ENCODE measurements around the gene LGR5. TPM values are rescaled to one million over a fixed set of nuclear protein-coding genes. Genes with fewer than 3 reads are reported as not detected.

LGR5 gene
- total and polyA plus RNA-seq, 9 of the 15 experiments (the other 6 are each of a cell fraction or from before 2014, with no cell fraction given), result not detected

- TF ChIP-seq DEAF1 (CRISPR knock-in tag; IDR thresholded peaks at IDR 0.05), result no peak
- no peak for TF ChIP-seq PBX2 (CRISPR knock-in tag; IDR thresholded peaks at IDR 0.05; ENCODE audit: low read depth)
- TF ChIP-seq PBX2 (tag; conservative IDR thresholded peaks at IDR 0.05; ENCODE audit: low read depth), result no peak
- no peak for TF ChIP-seq SPI1 (IDR thresholded peaks at IDR 0.05; ENCODE audit: borderline replicate concordance, low read depth, low read length)
- TF ChIP-seq HNRNPL (IDR thresholded peaks at IDR 0.05; ENCODE audit: low read depth, low read length), result no peak
Measured at GRCh38 chr12:71441836-71442566, 2.4 kb downstream of the LGR5 start (continued).

GRCh38 chr12:71442567-71442931 lies 3.0 kb downstream of the LGR5 start:
- no TSS peak for BruUV-seq (replicated peaks)
- no peak overlapping the region for H3K4me2 ChIP-seq (ENCODE audit: insufficient read depth, low read length)
- no peak for FAIRE-seq
- H3K36me3 ChIP-seq (ENCODE audit: control insufficient read depth, insufficient read depth, low read length), result no peaks in the 10 kb centered on the region
- H3K27me3 ChIP-seq (ENCODE audit: control insufficient read depth in 2 of 2, insufficient read depth in 2 of 2, low read length in 2 of 2), result peaks cover 20 to 30% of the 10 kb centered on the region in 2 experiments
- no peaks in the 10 kb centered on the region for H3K9me3 ChIP-seq (replicated peaks; ENCODE audit: control insufficient read depth, insufficient read depth, low read depth, low read length)
- ChIA-PET CTCF (ENCODE audit: low intra/inter-chr PET ratio) (no interaction called here), POLR2A (interaction anchor here (0.7 kb wide), 1 partner anchor 12 kb away, joined by 3 read pairs; no protein-coding TSS in a partner anchor)
- H4K20me1 ChIP-seq (replicated peaks; ENCODE audit: control insufficient read depth, insufficient read depth, low read length), result no peaks in the 10 kb centered on the region; the same call in 1 of the 2 replicates
- no peak for DNase-seq (ENCODE audit: extremely low read depth in 1 of 4, low spot score in 3 of 4)
- no peak for ATAC-seq
- H3K27ac ChIP-seq (ENCODE audit: extremely low read depth, low read depth, low read length), result no peak overlapping the region
- no peaks in the 10 kb centered on the region for H3K79me2 ChIP-seq (ENCODE audit: control insufficient read depth, insufficient read depth, low read length)
- H3K4me1 ChIP-seq (replicated peaks in 1 of 2; ENCODE audit: control insufficient read depth in 2 of 2, insufficient read depth in 2 of 2, low read length in 2 of 2), result peaks cover 0 to 18% of the 10 kb centered on the region in 2 experiments; a peak in 3 of 5 replicates
- H3K9ac ChIP-seq (ENCODE audit: insufficient read depth in 1 of 2, low read depth in 2 of 2, low read length in 2 of 2), result no peak overlapping the region
- 0% methylated on average over 1 of the region's 1 CpG for WGBS (ENCODE audit: insufficient coverage, low coverage, missing lambda C conversion rate)
- no peak overlapping the region for H2AFZ ChIP-seq (ENCODE audit: low read depth, low read length)
- in situ Hi-C loops (cut with MboI), result no loop called here
- H3K4me3 ChIP-seq, result no peak overlapping the region
- intact Hi-C loops (cut with micrococcal nuclease), result no loop called here
- H3K9me1 ChIP-seq (ENCODE audit: control insufficient read depth, insufficient read depth, low read length), result no peaks in the 10 kb centered on the region
- TF ChIP-seq DEAF1 (CRISPR knock-in tag; IDR thresholded peaks at IDR 0.05) (no peak), RBM22 (IDR thresholded peaks at IDR 0.05; ENCODE audit: low read depth, low read length, poor library complexity, severe bottlenecking) (no peak), ZBTB17 (CRISPR knock-in tag; IDR thresholded peaks at IDR 0.05) (no peak), TARDBP (IDR thresholded peaks at IDR 0.05) (no peak), ILK (tag; IDR thresholded peaks at IDR 0.05; ENCODE audit: borderline replicate concordance, low read depth) (no peak), FOXP1 (CRISPR knock-in tag; IDR thresholded peaks at IDR 0.05) (no peak), ZNF124 (CRISPR knock-in tag; IDR thresholded peaks at IDR 0.05) (no peak), TEAD2 (tag; IDR thresholded peaks at IDR 0.05) (no peak)
- TF ChIP-seq, protein P1, sequence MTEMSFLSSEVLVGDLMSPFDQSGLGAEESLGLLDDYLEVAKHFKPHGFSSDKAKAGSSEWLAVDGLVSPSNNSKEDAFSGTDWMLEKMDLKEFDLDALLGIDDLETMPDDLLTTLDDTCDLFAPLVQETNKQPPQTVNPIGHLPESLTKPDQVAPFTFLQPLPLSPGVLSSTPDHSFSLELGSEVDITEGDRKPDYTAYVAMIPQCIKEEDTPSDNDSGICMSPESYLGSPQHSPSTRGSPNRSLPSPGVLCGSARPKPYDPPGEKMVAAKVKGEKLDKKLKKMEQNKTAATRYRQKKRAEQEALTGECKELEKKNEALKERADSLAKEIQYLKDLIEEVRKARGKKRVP (CRISPR knock-in tag; IDR thresholded peaks at IDR 0.05), result no peak

Measured in K562 (cell line).